ENCODE measurements around the gene MCF2L. TPM values are rescaled to one million over a fixed set of nuclear protein-coding genes. Genes with fewer than 3 reads are reported as not detected.

The MCF2L gene
- total RNA-seq, 1 experiment from 2014 or later: 9.5 TPM

- Histone ChIP-seq H3K4me3 (ENCODE audit: low read depth, low read length, poor library complexity, severe bottlenecking) (peak overlapping the region; percentile 45), H3K36me3 (ENCODE audit: insufficient read depth, low read length, poor library complexity, severe bottlenecking) (no peaks in the 10 kb centered on the region), H3K27ac (ENCODE audit: low read depth, low read length, poor library complexity, severe bottlenecking) (no peak overlapping the region), H3K4me1 (ENCODE audit: insufficient read depth, low read length, poor library complexity, severe bottlenecking) (peaks cover 5% of the 10 kb centered on the region), H3K9me3 (ENCODE audit: low read depth, low read length, poor library complexity, severe bottlenecking) (no peaks in the 10 kb centered on the region), H3K27me3 (replicated peaks; ENCODE audit: insufficient read depth, low read depth, low read length, poor library complexity) (peaks cover 70% of the 10 kb centered on the region)
- TF ChIP-seq EZH2 (IDR thresholded peaks at IDR 0.05; ENCODE audit: borderline replicate concordance, low read depth, low read length, poor library complexity, severe bottlenecking) (no peak), CTCF (conservative IDR thresholded peaks at IDR 0.05; ENCODE audit: low read depth, low read length) (no peak)
- intact Hi-C loops (cut with micrococcal nuclease; ENCODE audit: unreplicated experiment): no loop called here
- no TSS peak for BruUV-seq (replicated peaks)
- CTCF ChIA-PET: no interaction called here
- no peak for DNase-seq (ENCODE audit: low spot score)
- POLR2A ChIA-PET (ENCODE audit: low non-redundant PET): no interaction called here
Observed at GRCh38 chr13:112969692-112970338, 801 bp downstream of the MCF2L start.

- no peak for DNase-seq (ENCODE audit: low spot score)
- H3K36me3 ChIP-seq (ENCODE audit: insufficient read depth, low read length, poor library complexity, severe bottlenecking): no peaks in the 10 kb centered on the region
- intact Hi-C loops (cut with micrococcal nuclease; ENCODE audit: unreplicated experiment): no loop called here
- H3K9me3 ChIP-seq (ENCODE audit: low read depth, low read length, poor library complexity, severe bottlenecking): no peaks in the 10 kb centered on the region
- peaks cover 72% of the 10 kb centered on the region for H3K27me3 ChIP-seq (replicated peaks; ENCODE audit: insufficient read depth, low read depth, low read length, poor library complexity)
- no peak overlapping the region for H3K27ac ChIP-seq (ENCODE audit: low read depth, low read length, poor library complexity, severe bottlenecking)
- ChIA-PET POLR2A (ENCODE audit: low non-redundant PET) (no interaction called here), CTCF (no interaction called here)
- H3K4me1 ChIP-seq (ENCODE audit: insufficient read depth, low read length, poor library complexity, severe bottlenecking): peaks cover 5% of the 10 kb centered on the region
- BruUV-seq (replicated peaks): no TSS peak
- TF ChIP-seq CTCF (conservative IDR thresholded peaks at IDR 0.05; ENCODE audit: low read depth, low read length) (no peak), EZH2 (IDR thresholded peaks at IDR 0.05; ENCODE audit: borderline replicate concordance, low read depth, low read length, poor library complexity, severe bottlenecking) (peak; percentile 38)
- no peak overlapping the region for H3K4me3 ChIP-seq (ENCODE audit: low read depth, low read length, poor library complexity, severe bottlenecking)
Observed at GRCh38 chr13:112970552-112971287, 1.7 kb downstream of the MCF2L start.

GRCh38 chr13:112971288-112971643, 2.3 kb downstream of the MCF2L start:
- Histone ChIP-seq H3K36me3 (ENCODE audit: insufficient read depth, low read length, poor library complexity, severe bottlenecking) (no peaks in the 10 kb centered on the region), H3K9me3 (ENCODE audit: low read depth, low read length, poor library complexity, severe bottlenecking) (no peaks in the 10 kb centered on the region), H3K4me1 (ENCODE audit: insufficient read depth, low read length, poor library complexity, severe bottlenecking) (peaks cover 5% of the 10 kb centered on the region), H3K27me3 (replicated peaks; ENCODE audit: insufficient read depth, low read depth, low read length, poor library complexity) (peaks cover 69% of the 10 kb centered on the region), H3K27ac (ENCODE audit: low read depth, low read length, poor library complexity, severe bottlenecking) (no peak overlapping the region), H3K4me3 (ENCODE audit: low read depth, low read length, poor library complexity, severe bottlenecking) (no peak overlapping the region)
- CTCF ChIA-PET: no interaction called here
- DNase-seq (ENCODE audit: low spot score): no peak
- TF ChIP-seq EZH2 (IDR thresholded peaks at IDR 0.05; ENCODE audit: borderline replicate concordance, low read depth, low read length, poor library complexity, severe bottlenecking) (no peak), CTCF (conservative IDR thresholded peaks at IDR 0.05; ENCODE audit: low read depth, low read length) (no peak)
- BruUV-seq (replicated peaks): no TSS peak
- POLR2A ChIA-PET (ENCODE audit: low non-redundant PET): no interaction called here
- intact Hi-C loops (cut with micrococcal nuclease; ENCODE audit: unreplicated experiment): no loop called here
